ENCODE measurements around the gene PRRC1.
"Not testable (repeated sequence)": the region's sequence is repeated elsewhere in the genome, so short reads cannot be mapped to it uniquely, and the experiment has no call there.

The PRRC1 gene

GRCh38 chr5:127517480-127518318, at the start of gene PRRC1:
TSS of gene PRRC1 (plus strand) at chr5:127517640. CDS start at chr5:127523480, 5,840 bp downstream.
- peak; percentile 75 for DNase-seq

DNA sequence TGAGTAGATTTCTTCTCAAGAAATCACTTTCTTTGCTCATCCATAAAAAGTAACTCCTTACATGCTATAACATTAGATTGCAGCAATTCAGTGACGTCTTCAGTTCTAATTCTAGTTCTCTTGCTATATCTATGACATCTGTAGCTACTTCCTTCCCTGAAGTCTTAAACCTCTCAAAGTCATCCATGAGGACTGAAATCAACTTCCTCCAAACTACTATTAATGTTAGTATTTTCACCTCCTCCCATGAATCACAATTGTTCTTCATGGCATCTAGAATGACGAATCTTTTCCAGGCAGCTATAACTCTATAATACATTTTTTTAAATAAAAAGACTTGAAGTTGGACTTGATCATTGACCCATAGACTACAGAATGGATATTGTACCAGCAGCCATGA, 46.2 kb upstream of the PRRC1 start:
- DNase-seq = no peak

DNA sequence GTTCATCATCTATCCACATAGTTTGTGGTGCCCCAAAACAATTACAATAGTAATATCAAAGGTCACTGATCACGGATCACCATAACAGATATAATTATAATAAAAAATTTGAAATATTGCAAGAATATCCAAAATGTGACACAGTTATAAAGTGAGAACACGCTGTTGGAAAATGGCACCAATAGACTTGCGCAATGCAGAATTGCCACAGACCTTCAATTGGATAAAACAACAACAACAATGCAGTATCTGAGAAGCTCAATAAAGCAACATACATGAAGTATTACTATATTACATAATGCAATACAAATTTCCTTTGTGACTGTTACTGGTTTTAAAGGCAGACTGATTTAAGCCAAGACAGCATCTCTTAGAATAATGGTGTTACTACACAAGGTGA, 44.7 kb upstream of the PRRC1 start:
- DNase-seq = no peak

- DNase-seq = no peak
Measured at GRCh38 chr5:127486471-127486870, 31.0 kb upstream of the PRRC1 start.

DNA sequence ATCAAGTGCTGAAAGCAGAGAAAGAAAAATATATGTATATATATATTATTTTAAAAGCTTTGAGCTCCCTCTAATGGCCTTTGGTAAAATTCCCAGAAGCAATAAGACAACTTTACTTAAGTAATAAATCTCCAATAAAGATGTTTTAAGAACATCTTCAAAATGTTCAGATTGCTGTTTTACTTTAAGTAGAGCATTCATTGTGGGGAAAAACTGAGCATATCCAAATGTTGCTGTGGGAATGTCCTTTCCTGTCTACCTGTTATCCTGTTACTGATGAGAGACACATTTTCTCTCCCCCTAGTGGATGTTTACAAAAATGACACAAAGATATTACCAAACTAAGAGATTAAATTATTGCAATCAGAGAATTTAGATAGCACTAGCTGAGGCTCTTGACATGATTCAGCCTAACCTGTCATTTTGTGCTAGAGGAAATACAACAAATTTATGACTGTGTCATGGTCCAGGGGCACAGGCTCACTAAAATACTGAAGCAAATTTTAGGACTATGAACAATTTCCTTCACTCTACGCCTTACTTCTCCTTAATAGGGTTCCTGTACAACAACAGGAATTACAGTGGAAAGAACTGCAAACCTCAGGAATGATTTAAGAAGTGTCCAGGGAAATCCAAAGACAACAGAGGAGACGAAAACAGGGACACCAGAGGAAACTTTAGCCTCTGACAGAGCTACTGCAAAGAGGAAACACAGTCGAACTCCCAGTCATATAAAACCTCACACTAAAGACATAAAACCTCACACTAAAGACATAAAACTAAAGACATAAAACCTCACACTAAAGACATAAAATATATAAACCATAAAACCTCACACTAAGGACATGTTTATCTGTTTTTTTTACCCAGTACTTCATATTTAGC, 24.3 kb upstream of the PRRC1 start:
- peak; percentile 60 for DNase-seq

- DNase-seq = no peak
Measured at GRCh38 chr5:127498548-127498947, 18.9 kb upstream of the PRRC1 start.

GRCh38 chr5:127505905-127506304, 11.5 kb upstream of the PRRC1 start:
- no peak for DNase-seq

- no peak for DNase-seq
Measured at GRCh38 chr5:127506616-127507015, 10.8 kb upstream of the PRRC1 start.

- DNase-seq = no peak
Measured at GRCh38 chr5:127508644-127509373, 8.6 kb upstream of the PRRC1 start.

DNA sequence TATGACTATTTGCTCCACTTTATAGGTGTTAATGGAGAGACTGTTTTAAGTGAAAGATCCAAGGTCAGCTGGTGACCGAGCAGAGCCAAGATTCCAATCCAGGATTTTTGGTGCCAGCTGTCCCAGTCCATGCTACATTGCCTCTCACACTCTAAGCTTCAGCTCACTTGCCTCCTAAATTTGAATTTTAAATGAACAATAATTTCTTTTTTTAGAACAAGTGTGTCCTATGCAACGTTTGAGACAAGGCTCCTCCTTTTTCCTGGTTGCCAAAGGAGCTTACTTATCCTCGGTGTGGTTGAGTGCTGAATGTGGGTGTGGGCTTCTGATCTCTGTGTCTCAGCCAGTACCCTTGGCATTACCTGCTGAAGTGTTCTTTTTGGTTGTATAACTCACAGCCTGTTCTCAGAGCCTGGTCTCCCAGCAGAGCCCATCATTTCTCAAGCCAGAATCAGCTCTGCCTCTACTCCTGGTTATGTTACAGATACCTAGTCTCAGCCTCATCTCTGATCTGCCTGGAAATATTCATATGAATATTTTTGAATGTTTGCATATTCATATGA, 4.0 kb upstream of the PRRC1 start:
- no peak for DNase-seq

DNA sequence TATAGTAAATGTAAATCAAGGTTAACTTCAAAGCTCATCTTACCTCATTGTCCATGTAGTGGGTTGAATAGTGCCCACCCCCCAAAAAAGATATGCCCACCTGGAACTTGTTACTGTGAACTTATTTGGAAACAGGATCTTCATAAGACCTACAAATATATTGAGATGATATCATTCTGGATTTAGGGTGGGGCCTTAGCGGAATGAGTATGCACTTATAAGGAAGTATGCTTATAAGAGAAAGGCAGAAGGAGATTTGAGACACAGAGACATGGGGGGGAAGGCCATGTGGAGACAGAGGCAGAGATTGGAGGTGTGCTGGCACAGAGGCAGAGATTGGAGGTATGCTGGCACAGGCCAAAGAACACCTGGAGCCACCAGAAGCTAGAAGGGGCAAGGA, 2.6 kb upstream of the PRRC1 start:
- DNase-seq = no peak

GRCh38 chr5:127515693-127516440, 1.6 kb upstream of the PRRC1 start:
- DNase-seq = no peak

GRCh38 chr5:127517110-127517479, 345 bp upstream of the PRRC1 start:
- no peak for DNase-seq

DNA sequence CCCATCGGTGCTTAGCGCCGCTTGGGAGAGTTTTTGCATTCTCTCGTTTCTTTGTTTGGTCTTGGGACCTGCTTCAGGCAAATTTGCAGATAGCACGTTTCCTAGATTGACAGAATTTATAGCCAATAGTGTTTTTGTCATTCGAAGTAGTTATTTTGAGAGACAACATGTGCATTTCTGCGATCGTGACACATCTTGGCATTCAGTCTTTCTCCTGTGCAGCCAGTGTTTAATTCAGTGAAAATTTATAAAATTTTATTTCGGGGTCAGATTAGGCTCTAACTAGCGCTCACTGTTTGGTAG, 830 bp downstream of the PRRC1 start:
- DNase-seq = no peak

GRCh38 chr5:127519527-127519926, 2.1 kb downstream of the PRRC1 start:
- no peak for DNase-seq

- DNase-seq = no peak
Measured at GRCh38 chr5:127521138-127521770, 3.8 kb downstream of the PRRC1 start.

DNA sequence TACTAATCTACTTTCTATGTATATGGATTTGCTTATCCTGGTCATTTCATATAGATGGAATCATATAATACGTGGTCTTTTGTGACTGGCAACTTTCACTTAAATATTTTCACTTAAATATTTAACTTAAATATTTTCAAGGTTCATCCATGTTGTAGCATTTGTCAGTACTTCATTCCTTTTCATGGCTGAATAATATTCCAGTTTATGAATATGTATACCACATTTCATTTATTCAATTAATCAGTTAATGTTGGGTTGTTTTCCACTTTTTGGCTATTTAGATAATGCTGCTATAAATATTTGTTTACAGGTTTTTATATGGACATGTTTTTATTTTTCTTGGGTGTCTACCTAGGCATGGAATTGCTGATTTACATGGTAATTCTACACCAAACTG, 7.7 kb downstream of the PRRC1 start:
- DNase-seq = no peak

GRCh38 chr5:127529904-127530682, 12.7 kb downstream of the PRRC1 start:
- DNase-seq = no peak

GRCh38 chr5:127536687-127537086, 19.2 kb downstream of the PRRC1 start:
- no peak for DNase-seq

DNA sequence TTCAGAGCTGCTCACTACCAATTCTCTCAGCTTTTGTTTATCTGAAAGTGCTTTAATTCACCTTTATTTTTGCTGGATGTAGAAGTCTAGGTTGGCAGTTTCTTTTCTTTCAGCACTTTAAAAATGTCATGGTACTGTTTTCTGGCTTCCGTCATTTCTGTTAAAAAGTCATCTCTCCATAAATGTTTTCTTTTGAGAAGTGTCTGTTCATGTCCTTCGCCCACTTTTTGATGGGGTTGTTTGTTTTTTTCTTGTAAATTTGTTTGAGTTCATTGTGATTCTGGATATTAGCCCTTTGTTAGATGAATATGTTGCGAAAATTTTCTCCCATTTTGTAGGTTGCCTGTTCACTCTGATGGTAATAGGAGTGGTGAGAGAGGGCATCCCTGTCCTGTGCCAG, 23.1 kb downstream of the PRRC1 start:
- not testable (repeated sequence) for DNase-seq

DNA sequence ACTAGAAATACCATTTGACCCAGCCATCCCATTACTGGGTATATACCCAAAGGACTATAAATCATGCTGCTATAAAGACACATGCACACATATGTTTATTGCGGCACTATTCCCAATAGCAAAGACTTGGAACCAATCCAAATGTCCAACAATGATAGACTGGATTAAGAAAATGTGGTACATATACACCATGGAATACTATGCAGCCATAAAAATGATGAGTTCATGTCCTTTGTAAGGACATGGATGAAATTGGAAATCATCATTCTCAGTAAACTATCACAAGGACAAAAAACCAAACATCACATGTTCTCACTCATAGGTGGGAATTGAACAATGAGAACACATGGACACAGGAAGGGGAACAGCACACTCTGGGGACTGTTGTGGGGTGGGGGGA, 27.8 kb downstream of the PRRC1 start:
- DNase-seq = not testable (repeated sequence)

Measured in NCI-H1105 treated with DMSO at 0.1 percent for 48 hours (cell line).